GM19452 (cell line): ENCODE results near the gene ZNF865.

ENCODE experiments used
- ATAC-seq: cut with Tn5 transposase; IDR thresholded peaks from one replicate; pipeline ENCODE4 v1.9.1; 2021; ENCODE audit not compliant: unreplicated experiment

The ZNF865 gene

DNA sequence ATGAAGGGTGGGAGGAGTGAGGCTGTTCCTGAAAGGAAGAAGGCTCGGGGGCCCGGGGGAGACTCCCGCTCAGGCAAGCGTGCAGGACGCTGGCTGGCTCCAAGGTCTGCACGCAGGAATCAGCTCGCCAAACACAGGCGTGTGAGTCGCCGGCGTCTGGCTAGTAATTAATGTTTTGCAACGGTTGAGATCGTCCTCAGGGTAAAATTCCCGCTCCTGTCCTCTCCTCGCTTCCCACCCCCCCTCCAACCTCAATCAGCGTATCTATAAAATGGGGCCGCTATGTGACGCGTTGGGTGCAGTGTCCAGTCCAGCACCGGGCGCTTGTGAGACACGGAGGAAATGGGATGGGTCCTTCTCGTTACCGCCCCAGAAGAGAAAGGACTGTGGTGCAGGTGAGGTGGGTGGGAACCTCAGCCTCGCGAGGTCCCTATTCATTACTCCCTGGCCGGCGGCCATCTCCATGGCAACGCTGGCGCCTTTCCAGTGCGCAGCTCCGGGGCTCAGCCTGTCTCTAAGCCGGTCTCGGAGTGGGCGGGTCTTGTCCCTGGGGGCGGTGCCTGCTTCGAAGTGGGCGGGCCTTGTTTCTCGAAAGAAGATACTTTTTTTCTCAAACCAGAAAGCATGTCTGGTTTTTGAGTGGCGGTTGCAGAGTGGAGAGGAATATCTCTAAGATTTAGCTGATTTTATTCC is 18.3 kb upstream of the ZNF865 start:
- ATAC-seq = peak; percentile 95

DNA sequence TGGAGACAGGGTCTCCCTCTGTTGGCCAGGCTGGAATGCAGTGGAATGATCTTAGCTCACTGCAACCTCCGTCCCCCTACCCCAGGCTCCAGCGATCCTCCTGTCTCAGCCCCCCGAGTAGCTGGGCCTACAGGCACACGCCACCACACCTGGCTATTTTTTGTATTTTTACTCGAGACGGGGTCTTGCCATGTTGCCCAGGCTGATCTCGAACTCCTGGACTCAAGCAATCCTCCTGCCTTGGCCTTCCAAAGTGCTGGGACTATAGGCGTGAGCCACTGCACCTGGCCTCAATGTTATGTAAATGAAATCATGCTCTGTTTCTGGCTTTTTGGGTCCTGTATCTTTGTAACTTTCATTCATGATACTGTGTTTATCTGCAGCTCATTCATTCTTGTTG is 16.7 kb upstream of the ZNF865 start:
- ATAC-seq = no peak

DNA sequence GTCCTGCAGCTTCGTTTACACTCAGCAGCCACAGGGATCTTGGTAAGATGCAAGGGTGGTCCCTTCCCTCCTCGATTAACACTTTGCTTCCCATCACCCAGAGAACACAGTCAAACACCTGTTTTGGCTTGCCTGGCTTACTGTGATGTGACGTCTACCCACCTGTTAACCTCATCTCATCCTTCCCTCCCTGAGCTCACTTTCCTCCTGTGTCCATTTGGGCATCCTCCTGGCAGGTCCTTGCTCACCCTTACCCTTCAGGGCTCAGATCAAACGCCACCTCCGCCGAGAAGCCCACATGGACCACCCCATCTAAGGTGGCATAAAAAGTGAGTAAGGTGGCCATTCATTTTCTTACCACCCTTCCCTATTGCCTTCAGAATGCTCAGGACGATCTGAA is 15.3 kb upstream of the ZNF865 start:
- ATAC-seq = no peak

DNA sequence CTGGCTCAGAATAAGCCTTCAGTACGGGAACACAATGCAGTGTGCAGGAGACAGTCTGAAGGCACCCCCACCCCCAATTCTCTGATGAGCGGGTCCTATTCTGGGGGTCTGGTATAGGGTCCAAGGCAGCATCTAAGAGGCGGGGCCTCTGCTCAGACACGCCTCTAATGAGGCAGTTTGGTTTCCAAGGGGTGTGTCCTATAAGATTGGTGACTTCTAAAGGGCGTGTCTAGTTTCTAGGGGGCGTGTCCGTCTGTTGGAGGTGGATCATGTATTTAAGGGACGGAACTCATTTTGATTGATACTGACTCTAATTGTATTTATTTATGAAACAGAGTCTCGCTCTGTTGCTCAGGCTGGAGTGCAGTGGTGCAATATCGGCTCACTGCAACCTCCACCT is 14.8 kb upstream of the ZNF865 start:
- no peak for ATAC-seq

DNA sequence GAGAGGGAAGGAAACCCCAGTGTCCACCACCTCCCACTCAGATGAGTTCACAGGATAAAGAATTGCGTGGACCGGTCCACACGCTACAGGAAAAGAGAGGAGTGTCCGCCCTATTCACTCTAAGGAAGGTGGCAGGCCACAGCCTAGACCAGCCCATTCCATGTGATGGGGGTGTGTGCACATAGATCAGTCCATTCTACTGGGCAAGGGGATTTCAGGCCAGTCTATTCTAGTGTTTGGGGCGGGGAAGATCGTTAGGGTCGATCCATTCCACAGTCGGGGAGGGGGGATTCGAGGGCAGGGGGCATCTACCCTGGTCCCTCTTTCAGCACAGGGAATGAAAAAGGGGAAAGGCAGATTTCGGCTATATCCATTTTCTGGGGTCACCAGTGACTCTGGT is 13.9 kb upstream of the ZNF865 start:
- ATAC-seq = no peak

DNA sequence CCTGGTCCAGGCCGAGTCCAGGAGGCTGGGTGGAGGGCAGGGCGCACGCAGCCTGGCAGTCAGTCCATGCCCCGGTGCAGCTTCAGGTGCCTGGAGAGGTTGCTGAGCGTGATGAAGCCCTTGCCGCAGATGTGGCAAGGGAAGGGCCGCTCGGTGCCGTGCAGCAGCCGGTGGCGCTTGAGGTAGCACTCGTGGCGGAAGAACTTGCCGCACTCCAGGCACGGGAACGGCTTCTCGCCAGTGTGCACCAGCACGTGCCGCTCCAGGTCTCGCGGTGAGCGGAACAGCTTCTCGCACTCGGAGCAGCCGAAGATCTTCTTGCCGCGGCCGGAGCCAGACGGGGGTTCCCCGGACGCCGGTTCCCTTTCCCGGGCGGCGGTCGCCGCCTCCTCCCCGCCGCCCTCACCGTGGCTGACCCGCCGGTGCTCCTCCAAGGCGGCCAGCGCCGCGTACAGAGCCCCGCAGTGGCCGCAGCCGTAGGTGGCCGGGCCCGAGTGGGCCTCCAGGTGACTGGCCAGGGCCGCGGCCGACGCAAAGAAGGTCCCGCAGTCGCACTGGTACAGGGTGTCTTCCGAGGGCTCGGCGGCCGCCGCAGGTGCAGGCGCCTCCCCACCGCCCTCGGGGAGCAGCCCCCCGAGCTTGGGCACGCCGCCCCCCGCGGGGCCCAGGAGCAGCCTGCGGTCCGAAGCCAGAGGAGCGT is 12.9 kb upstream of the ZNF865 start:
- no peak for ATAC-seq

DNA sequence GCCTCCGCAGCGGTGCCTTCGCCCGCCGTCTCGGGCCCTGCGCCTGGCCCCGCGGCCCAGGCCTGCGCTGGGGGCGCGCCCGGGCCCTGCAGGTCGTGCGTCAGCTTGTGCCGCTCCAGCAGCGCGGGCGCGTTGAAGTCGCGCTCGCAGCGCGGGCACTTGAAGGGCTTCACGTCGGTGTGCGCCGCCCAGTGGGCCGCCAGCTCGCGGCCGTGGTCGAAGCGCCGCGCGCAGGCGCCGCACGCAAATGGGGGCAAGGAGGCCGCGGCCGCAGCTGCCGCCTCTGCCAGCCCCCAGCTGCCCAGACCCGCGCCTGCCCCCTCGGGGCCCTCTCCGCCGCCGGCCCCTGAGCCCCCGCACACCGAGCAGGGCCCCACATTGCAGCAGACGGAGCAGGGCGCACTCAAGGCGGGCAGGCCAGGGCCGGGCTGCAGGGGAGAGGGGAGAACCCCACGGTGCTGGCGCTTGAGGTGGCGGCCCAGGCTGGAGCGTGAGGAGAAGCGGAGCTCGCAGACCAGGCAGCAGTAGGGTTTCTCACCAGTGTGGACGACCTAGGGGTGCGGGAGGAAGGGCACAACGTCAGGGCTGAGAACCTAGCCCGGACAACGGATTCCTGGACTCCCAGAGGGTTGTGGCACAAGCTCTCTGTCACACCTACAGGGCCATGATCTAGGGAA is 12.2 kb upstream of the ZNF865 start:
- ATAC-seq = no peak

DNA sequence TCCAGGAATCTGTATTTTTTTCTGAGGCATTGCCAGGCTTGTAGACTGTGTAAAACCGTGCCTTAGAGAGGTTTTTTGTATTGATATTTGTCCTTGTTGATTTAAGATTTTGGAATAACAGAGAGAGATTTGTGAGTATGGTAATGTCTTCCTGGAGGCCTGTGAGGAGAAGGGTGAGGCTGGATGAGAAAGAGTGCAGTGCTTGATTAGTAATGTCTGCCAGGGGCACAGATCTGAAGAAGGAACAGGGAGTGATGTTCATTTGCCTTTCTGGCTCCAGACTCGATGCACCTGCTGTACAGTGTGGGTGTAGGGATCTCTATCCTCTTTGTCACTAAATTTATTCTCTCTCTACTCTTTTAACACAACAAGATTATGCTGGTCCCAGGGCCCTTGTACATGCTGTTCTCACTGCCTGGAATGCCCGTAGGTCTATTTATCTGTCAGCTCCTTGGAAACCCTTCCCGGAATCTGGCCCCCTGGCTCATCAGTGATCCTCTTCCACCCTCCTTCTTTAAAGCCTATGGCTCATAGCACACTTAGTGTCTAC is 10.4 kb upstream of the ZNF865 start:
- no peak for ATAC-seq

DNA sequence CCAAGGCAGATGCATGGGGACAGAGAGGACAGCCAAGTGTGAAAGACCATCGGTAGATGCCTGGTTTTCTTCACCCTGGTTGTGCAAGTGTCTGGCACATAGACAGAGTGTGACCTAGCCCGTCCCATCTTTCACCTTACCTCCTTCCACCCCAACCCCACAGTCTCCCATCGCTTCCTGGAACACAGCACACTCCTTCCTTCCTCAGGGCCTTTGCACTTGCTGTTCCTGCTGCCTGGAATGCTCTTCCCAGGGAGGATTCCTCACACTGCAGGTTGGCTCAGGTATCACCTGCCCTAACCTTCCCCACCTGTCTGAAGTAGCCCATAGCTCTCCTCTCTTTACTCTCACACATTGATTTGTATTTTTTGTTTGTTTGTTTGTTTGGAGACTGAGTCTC is 9.1 kb upstream of the ZNF865 start:
- ATAC-seq = no peak

DNA sequence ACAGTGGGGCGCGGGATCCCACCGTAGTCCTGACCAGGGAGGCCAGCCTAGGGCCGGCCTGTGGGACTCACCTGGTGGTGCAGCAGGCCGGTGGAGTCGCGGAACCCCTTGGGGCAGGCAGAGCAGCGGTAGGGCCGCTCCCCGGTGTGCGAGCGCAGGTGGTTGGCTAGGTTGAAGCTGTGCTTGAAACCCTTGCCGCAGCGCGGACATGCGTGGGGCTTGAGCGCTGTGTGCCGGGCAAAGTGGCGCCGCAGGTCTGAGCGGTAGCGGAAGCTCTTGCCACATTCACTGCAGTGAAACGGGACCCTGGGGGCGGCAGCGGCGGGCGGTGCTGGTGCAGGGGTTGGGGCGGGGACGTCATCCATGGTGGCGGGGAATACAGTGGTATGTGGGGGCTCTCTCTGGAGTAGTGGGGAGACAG is 7.9 kb upstream of the ZNF865 start:
- ATAC-seq = no peak

DNA sequence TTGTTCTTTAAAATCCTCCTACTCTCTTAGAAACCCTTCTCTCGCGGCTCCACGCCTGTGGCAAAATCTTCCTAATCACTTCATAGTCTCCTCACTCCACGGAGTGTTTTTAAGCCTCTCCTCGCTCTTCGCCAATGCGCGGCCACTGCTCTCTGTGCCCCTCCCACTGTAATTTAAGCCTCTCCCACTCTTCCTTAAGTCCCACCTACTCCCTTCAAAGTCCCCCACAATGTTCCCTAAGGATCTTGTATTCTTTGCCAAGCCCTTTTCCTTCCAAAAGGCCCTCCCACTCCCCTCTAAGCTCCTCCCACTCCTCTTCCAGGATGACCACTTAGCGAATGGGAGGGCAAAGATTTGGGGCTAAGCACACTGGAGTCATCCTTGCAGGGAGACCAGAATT is 7.4 kb upstream of the ZNF865 start:
- no peak for ATAC-seq

DNA sequence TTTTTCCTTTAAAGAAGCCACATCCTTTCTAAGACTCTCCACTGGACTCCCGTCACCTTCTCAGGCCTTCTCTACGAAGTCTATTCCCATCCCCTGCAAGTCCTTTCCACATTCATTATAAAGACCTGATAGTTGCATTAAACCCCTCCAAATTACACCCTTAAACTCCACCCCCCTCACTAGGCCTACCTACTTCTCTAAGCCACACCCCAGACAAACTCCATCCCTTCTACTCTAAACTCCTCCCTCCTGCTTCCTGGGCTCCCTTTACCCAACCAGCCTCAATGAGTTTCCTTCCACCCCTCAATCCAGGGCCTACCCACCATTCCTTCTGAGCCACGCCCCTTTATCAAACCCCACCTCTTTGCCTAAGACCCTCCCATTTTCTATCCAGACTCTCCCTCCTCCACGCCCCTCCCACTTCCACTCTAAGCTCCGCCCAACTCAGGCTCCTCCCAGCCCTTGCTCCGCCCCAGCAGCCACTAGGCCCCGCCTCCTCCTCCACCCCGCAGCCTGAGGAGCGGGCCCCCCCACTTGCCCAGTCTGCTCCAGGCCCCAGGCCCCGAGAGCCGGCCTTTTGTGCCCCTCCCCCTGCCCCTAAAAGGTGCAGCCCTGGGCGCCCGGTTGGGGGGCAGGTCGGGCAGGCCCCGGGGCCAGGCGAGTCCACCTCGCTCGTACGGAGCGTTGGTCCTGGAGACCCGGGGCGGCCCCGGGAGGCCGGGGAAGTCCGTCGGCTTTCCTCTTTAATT is 6.6 kb upstream of the ZNF865 start:
- ATAC-seq = peak; percentile 48

DNA sequence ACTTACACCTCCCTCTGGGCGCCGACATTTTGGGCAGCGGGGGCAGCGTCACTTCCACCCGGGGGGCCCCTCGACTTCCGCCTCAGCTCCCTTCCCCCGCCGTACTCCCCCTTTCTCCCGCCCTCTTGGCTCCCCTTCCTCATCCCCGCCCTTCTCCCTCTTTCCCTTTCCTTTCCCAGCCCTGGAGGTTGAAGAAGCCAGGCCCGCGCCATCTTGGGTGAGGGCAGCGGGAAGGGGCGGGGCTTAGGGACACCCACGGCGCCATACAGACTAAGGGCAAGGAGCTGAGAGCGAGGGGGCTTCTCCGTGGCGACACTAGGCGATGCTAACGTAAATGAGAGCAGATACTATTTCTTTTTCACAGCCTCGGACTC is 6.0 kb upstream of the ZNF865 start, which contains the start of gene FIZ1:
TSS of gene FIZ1 (minus strand) at position 50 of the 374 bp plus-strand sequence. CDS start 1,652 bp downstream, outside the sequence.
- ATAC-seq = peak; percentile 44

DNA sequence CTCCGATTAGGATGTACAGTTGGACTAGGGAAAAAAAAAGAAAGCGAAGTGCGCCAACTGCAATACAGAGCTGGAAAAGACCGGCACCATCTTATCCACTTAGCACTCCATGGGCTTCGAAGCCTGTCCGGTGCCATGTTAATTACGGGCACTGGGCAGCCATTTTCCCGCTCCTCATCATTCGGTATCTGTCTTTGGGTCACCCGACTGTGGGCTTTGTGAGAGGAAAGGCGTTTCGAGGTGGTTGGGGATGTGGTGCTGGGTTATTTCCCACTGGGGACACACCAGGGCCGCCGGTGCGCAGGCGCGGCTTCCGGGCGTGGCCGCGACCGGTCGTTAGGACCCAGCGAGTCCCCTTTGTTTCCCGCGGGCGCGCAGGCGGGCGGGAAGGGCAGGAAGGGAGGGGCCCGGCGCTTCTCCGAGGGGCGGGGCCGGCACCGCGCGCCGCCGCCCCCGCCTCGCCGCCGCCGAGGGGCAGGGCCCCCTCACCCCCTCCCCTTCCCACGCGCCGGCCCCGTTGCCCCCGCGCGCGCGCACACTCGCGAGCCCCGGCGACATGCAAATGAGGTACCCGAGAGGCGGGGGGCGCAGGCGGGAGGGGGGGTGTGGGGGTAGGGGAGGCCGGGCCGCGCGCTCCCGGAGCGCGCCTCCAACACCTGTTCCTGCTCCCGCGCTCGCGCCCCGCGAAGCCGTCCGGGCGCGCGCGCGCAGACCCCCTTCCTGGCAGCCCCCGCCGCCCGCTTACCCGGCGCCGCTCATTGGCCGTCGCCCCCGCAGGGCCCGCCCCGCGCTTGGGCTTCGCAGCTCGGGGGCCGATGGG is 5.4 kb upstream of the ZNF865 start, which contains the start of gene ZNF524:
TSS of gene ZNF524 (plus strand) at position 447 of the 820 bp plus-strand sequence. CDS start 1,825 bp downstream, outside the sequence.
- peak; percentile 42 for ATAC-seq

DNA sequence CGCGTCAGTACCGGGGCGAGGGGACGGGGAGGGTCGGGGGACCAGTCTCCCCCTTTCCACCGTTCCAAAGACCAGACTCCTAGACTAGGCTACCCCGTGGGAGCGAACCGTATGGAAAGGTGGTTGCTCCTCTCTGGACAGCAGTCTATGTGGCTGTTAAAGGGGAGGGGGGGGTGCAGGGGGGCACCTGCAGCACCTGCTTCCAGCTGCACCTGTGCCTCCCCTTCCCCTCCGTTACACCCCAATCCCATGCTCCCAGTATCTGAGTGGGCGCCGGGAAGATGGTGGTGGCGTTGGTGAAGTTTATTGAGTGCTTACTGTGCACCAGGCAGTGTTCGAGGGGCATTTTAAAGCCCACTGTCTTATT is 4.8 kb upstream of the ZNF865 start:
- no peak for ATAC-seq

DNA sequence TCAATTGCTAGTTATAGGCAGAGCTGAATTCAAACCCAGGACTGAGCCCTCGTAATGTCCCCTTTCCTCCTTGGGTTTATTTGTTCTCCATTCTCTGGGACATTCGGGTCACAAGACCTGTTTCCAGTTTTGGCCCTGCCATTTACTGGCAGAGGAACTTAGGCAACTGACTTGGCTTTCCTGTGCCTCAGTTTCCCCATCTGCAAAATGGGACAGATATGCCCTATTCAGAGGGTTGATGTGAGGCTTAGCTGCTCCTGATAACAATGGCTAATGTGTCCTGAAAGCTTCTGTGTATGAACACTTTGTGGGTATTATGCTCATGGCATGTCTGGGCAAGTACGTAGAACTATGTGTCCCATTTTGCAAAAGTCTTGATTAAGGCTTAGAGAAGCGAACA is 4.4 kb upstream of the ZNF865 start:
- no peak for ATAC-seq

DNA sequence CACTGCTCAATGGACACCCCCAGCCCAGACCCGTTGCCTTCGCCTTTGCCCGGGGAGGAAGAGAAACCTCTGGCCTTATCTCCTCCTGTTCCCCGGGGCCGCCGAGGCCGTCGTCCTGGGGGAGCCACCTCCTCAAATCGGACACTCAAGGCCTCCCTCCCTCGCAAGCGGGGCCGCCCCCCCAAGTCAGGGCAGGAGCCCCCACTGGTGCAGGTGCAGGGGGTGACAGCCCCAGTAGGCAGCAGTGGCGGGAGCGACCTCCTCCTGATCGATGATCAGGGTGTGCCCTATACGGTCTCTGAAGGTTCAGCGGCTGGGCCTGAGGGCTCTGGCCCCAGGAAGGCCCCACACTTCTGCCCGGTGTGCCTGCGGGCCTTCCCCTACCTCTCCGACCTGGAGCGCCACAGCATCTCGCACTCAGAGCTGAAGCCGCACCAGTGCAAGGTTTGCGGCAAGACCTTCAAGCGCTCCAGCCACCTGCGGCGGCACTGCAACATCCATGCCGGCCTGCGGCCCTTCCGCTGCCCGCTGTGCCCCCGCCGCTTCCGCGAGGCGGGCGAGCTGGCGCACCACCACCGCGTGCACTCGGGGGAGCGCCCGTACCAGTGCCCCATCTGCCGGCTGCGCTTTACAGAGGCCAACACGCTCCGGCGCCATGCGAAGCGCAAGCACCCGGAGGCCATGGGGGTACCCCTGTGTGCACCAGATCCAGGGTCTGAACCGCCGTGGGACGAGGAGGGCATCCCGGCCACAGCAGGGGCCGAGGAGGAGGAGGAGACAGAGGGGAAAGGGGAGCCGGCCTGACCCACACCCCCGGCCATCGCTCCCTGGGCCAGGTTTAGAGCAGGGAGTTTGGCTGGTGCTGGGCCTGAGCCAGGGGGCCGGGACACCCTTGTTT is 3.1 kb upstream of the ZNF865 start:
- ATAC-seq = no peak

DNA sequence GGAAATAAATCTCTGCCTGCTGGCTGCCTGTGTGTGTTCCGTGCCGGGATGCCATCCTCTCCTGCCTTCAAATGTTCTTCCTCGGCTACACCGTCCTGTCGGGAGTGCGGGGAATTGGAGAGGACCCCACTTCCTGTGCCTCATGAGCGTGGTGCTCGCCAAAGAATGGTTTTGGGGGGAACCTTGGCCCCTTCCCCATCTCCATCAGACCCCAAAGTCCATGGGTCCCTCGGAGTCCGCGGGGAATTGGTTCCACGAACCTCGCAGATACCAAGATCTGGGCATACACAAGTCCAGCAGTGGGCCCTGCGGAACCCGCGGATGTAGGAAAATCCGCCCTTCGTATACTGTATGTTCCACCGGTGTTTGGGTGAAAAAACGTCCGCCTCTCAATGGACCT is 2.3 kb upstream of the ZNF865 start:
- ATAC-seq = no peak

DNA sequence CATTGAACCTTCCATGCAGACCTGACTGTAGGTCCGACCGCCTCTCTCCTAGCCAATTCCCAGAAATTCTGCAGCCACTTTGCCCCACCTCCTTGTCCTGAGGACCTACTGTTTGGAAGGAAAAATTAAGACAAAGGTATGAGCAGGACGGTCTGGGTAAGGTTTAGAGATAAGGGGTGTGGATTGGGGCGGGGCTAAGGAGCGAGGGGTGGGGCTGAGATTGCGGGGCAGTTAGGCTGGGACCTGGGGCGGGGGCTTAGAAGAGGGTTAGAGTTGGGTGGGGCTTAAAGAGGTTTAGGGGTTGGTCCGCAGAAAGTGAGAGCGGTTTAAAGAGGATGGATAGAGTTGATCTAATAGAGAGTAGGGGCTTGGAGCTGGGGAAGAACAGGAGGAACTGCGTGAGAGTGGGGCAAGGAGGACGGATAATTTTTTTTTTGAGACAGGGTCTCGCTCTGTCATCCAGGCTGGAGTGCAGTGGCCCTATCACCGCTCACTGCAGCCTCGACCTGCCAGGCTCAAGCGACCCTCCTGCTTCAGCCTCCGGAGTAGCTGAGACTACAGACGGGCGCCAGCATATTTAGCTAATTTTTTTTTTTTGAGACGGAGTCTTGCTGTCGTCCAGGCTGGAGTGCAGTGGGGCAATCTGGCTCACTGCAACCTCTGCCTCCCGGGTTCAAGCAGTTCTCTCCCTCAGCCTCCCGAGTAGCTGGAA is 1.7 kb upstream of the ZNF865 start:
- no peak for ATAC-seq
